Measurements from ENCODE around the gene IDI2.

The IDI2 gene

GRCh38 chr10:1049425-1049958 is 23.8 kb upstream of the IDI2 start:
- H3K4me3 ChIP-seq (replicated peaks; ENCODE audit: low read depth, low read length) = peak overlapping the region; percentile 92
- DNase-seq (ENCODE audit: extremely low read depth, insufficient read length) = no peak
- TF ChIP-seq CTCF (IDR thresholded peaks at IDR 0.05; ENCODE audit: insufficient read depth, low read length, poor library complexity, severe bottlenecking) = no peak
- no peaks in the 10 kb centered on the region for H3K27me3 ChIP-seq (replicated peaks; ENCODE audit: control insufficient read depth, insufficient read depth, low read length)
- peaks cover 1% of the 10 kb centered on the region for H3K36me3 ChIP-seq (ENCODE audit: control insufficient read depth, insufficient read depth, low read length)

- TF ChIP-seq CTCF (IDR thresholded peaks at IDR 0.05; ENCODE audit: insufficient read depth, low read length, poor library complexity, severe bottlenecking) = no peak
- H3K27me3 ChIP-seq (replicated peaks; ENCODE audit: control insufficient read depth, insufficient read depth, low read length) = no peaks in the 10 kb centered on the region
- H3K36me3 ChIP-seq (ENCODE audit: control insufficient read depth, insufficient read depth, low read length) = peaks cover 1% of the 10 kb centered on the region
- peak; percentile 100 for DNase-seq (ENCODE audit: extremely low read depth, insufficient read length)
- peak within 1 kb of the TSS; percentile 92 for H3K4me3 ChIP-seq (replicated peaks; ENCODE audit: low read depth, low read length)
Measured at GRCh38 chr10:1048732-1049424, 23.2 kb upstream of the IDI2 start, which contains the start of gene IDI1. TSS of gene IDI1 (minus strand) at chr10:1049119. CDS start at chr10:1049003, 116 bp downstream.

- H3K4me3 ChIP-seq (replicated peaks; ENCODE audit: low read depth, low read length) = peak overlapping the region; percentile 92
- DNase-seq (ENCODE audit: extremely low read depth, insufficient read length) = no peak
Measured at GRCh38 chr10:1048349-1048731, 22.7 kb upstream of the IDI2 start.

GRCh38 chr10:1047937-1048336 is 22.3 kb upstream of the IDI2 start:
- Histone ChIP-seq H3K27me3 (replicated peaks; ENCODE audit: control insufficient read depth, insufficient read depth, low read length) (no peaks in the 10 kb centered on the region), H3K36me3 (ENCODE audit: control insufficient read depth, insufficient read depth, low read length) (peaks cover 1% of the 10 kb centered on the region), H3K4me3 (replicated peaks; ENCODE audit: low read depth, low read length) (peak overlapping the region; percentile 92)
- no peak for DNase-seq (ENCODE audit: extremely low read depth, insufficient read length)
- TF ChIP-seq CTCF (IDR thresholded peaks at IDR 0.05; ENCODE audit: insufficient read depth, low read length, poor library complexity, severe bottlenecking) = no peak

More at GRCh38 chr10:1048349-1048731, 22.7 kb upstream of the IDI2 start:
- peaks cover 1% of the 10 kb centered on the region for H3K36me3 ChIP-seq (ENCODE audit: control insufficient read depth, insufficient read depth, low read length)
- no peaks in the 10 kb centered on the region for H3K27me3 ChIP-seq (replicated peaks; ENCODE audit: control insufficient read depth, insufficient read depth, low read length)
- TF ChIP-seq CTCF (IDR thresholded peaks at IDR 0.05; ENCODE audit: insufficient read depth, low read length, poor library complexity, severe bottlenecking) = no peak

GRCh38 chr10:1045415-1045814 is 19.8 kb upstream of the IDI2 start:
- no peak for TF ChIP-seq CTCF (IDR thresholded peaks at IDR 0.05; ENCODE audit: insufficient read depth, low read length, poor library complexity, severe bottlenecking)
- DNase-seq (ENCODE audit: extremely low read depth, insufficient read length) = no peak
- H3K4me3 ChIP-seq (replicated peaks; ENCODE audit: low read depth, low read length) = peak overlapping the region; percentile 66
- H3K27me3 ChIP-seq (replicated peaks; ENCODE audit: control insufficient read depth, insufficient read depth, low read length) = no peaks in the 10 kb centered on the region
- H3K36me3 ChIP-seq (ENCODE audit: control insufficient read depth, insufficient read depth, low read length) = peaks cover 2% of the 10 kb centered on the region
